ENCODE results near the gene PPA1.
A peak's percentile ranks its signal among the peaks of the same experiment; 100 is the strongest.

The PPA1 gene

DNA sequence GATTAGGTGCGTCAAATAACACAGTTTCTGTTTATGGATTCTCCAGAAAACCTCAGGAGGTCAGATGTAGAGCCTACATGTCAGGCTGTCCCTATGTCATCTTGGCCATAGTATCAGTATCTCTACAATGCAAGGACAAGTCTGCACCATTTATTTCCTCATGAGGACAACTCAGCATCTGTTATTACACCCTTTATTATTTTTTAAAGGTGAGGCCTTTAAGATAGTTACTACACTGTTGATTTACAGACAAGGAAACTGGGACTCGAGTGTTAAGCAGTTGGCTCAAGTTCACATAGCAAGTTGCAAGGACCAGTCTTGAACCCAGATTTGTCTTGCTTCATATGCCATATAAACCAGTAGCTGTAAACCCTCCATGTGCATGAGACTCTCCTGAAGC is 23.2 kb upstream of the PPA1 start:
- no peaks in the 10 kb centered on the region for H3K36me3 ChIP-seq (ENCODE audit: control insufficient read depth, insufficient read depth, low read length)
- H3K9ac ChIP-seq = no peak overlapping the region
- no peak overlapping the region for H3K4me3 ChIP-seq (ENCODE audit: low read depth, low read length)
- H3K4me2 ChIP-seq (ENCODE audit: low read length) = no peak overlapping the region
- no peaks in the 10 kb centered on the region for H3K79me2 ChIP-seq
- TF ChIP-seq, protein P1, sequence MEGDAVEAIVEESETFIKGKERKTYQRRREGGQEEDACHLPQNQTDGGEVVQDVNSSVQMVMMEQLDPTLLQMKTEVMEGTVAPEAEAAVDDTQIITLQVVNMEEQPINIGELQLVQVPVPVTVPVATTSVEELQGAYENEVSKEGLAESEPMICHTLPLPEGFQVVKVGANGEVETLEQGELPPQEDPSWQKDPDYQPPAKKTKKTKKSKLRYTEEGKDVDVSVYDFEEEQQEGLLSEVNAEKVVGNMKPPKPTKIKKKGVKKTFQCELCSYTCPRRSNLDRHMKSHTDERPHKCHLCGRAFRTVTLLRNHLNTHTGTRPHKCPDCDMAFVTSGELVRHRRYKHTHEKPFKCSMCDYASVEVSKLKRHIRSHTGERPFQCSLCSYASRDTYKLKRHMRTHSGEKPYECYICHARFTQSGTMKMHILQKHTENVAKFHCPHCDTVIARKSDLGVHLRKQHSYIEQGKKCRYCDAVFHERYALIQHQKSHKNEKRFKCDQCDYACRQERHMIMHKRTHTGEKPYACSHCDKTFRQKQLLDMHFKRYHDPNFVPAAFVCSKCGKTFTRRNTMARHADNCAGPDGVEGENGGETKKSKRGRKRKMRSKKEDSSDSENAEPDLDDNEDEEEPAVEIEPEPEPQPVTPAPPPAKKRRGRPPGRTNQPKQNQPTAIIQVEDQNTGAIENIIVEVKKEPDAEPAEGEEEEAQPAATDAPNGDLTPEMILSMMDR (IDR thresholded peaks at IDR 0.05) = no peak
- no peak overlapping the region for H3K27ac ChIP-seq
- H3K9me3 ChIP-seq (ENCODE audit: control insufficient read depth, low read length) = no peaks in the 10 kb centered on the region
- no peaks in the 10 kb centered on the region for H3K4me1 ChIP-seq
- no peak overlapping the region for H2AFZ ChIP-seq
- no peaks in the 10 kb centered on the region for H3K27me3 ChIP-seq (ENCODE audit: control insufficient read depth, insufficient read depth, low read length)

GRCh38 chr10:70255329-70256299 is 22.4 kb upstream of the PPA1 start:
- H3K27ac ChIP-seq = no peak overlapping the region
- H2AFZ ChIP-seq = peak overlapping the region; percentile 33
- H3K4me2 ChIP-seq (ENCODE audit: low read length) = no peak overlapping the region
- no peak overlapping the region for H3K9ac ChIP-seq
- TF ChIP-seq, protein P1 (IDR thresholded peaks at IDR 0.05) = no peak
- no peaks in the 10 kb centered on the region for H3K4me1 ChIP-seq
- H3K9me3 ChIP-seq (ENCODE audit: control insufficient read depth, low read length) = no peaks in the 10 kb centered on the region
- H3K4me3 ChIP-seq (ENCODE audit: low read depth, low read length) = no peak overlapping the region
- H3K36me3 ChIP-seq (ENCODE audit: control insufficient read depth, insufficient read depth, low read length) = no peaks in the 10 kb centered on the region
- no peaks in the 10 kb centered on the region for H3K27me3 ChIP-seq (ENCODE audit: control insufficient read depth, insufficient read depth, low read length)
- no peaks in the 10 kb centered on the region for H3K79me2 ChIP-seq

GRCh38 chr10:70254778-70255328 is 21.6 kb upstream of the PPA1 start:
- Histone ChIP-seq H3K9ac (no peak overlapping the region), H3K27ac (no peak overlapping the region), H3K9me3 (ENCODE audit: control insufficient read depth, low read length) (no peaks in the 10 kb centered on the region), H3K4me3 (ENCODE audit: low read depth, low read length) (no peak overlapping the region), H3K79me2 (no peaks in the 10 kb centered on the region), H3K27me3 (ENCODE audit: control insufficient read depth, insufficient read depth, low read length) (no peaks in the 10 kb centered on the region), H2AFZ (peak overlapping the region; percentile 33), H3K4me1 (no peaks in the 10 kb centered on the region), H3K4me2 (ENCODE audit: low read length) (no peak overlapping the region), H3K36me3 (ENCODE audit: control insufficient read depth, insufficient read depth, low read length) (no peaks in the 10 kb centered on the region)
- TF ChIP-seq, protein P1 (IDR thresholded peaks at IDR 0.05) = no peak

DNA sequence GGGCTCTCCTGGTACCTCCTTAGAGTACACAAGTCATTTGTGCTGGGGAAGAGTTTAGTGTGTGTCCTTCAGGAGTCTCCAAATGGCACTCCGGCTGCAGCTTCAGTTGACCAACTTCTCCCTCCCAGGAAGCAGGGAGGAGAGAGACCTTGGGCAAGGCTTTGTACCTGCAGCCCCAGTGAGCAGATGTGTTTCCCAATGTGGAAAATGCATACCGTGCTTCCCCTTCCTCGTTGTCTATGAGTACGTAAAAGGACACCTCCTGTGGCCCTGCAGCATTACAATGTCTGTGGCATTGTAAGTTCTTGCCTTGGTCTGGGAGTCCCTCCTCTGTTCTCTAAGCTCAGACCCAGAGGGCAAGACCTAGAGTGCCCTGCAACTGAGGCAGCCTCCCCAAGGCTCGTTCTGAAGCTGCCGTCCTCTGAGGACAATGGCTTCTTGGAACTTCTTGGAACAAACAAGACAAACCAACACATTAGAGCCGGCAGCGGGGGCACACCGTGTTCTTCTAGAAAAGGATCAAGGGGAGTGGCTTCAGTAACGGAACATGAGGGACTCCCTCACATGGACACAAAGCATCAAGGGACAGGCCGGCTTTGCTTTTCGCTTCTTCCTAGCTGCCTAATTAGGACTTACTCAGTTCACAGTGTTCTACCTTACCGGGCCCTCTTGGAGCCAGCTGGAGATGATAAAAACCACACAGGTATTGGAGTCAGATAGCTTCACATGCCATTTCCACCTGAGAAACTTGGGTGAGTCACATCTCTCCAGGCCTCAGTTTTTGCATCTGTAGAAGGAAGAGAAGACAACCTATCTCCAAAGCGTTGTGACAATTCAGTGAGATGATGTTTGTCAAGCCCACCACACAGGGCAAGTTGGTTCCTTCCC is 20.9 kb upstream of the PPA1 start:
- Histone ChIP-seq H3K9ac (no peak overlapping the region), H3K27ac (no peak overlapping the region), H3K4me3 (ENCODE audit: low read depth, low read length) (no peak overlapping the region)

More for the DNA sequence above, 20.9 kb upstream of the PPA1 start:
- Histone ChIP-seq H2AFZ (no peak overlapping the region), H3K79me2 (no peaks in the 10 kb centered on the region), H3K27me3 (ENCODE audit: control insufficient read depth, insufficient read depth, low read length) (no peaks in the 10 kb centered on the region), H3K36me3 (ENCODE audit: control insufficient read depth, insufficient read depth, low read length) (no peaks in the 10 kb centered on the region), H3K9me3 (ENCODE audit: control insufficient read depth, low read length) (no peaks in the 10 kb centered on the region), H3K4me2 (ENCODE audit: low read length) (no peak overlapping the region), H3K4me1 (no peaks in the 10 kb centered on the region)
- TF ChIP-seq, protein P1 (IDR thresholded peaks at IDR 0.05) = no peak
